Stimulated activated CD4-positive, alpha-beta T cell treated with anti-CD3 and anti-CD28 coated beads, Interleukin-2, amount 100 ng/mL, for 24 hours (primary cell): ENCODE results near the gene NAALADL1.
"Not testable (repeated sequence)": the region's sequence is repeated elsewhere in the genome, so short reads cannot be mapped to it uniquely, and the experiment has no call there.

Experiments
- DNase-seq, 2 donors: peaks; one replicate each; pipeline ENCODE4 v3.0.0-alpha.2; 2020

NAALADL1 gene

DNA sequence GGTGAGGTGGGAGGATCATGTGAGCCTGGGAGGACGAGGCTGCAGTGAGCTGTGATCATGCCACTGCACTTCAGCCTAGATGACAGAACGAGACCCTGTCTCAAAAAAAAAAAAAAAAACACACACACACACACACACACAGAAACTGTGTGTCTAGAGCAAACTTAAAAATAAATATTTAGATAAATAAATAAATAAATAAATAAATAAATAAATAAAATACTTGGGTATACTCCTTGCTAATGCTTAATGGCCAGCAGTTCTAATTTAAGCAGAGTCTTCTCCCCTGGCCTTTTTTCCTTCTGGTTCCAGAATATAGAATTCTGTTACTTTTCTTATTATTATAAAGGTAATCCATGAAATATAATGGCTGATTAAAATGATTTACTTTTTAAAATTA, 49.5 kb downstream of the NAALADL1 start:
- DNase-seq = no peak

GRCh38 chr11:65008016-65008415, 50.3 kb downstream of the NAALADL1 start:
- no peak for DNase-seq

- not testable (repeated sequence) for DNase-seq
These were observed 54.4 kb downstream of the NAALADL1 start for GRCh38 chr11:65003968-65004367.

GRCh38 chr11:65003282-65003681, 55.1 kb downstream of the NAALADL1 start:
- no peak for DNase-seq

DNA sequence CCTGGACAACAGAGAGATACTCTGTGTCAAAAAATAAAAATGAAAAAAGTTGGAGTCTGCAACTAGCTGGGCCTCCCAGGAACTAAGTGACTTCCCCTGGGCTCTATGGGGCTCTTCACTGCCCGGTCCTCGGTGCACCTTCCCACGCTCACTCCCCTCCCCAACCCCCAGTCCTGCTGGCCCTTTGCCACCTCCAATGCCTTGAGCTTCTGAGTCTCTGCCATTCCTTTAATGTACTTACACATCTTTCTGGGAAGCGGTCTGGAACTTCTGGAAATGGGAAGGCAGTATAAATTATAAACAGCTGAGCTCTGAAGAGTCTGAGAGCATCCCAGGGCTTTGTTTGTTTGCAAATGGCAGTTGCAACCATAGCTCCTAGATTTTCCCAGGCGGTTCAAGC, 55.6 kb downstream of the NAALADL1 start:
- DNase-seq = no peak

DNA sequence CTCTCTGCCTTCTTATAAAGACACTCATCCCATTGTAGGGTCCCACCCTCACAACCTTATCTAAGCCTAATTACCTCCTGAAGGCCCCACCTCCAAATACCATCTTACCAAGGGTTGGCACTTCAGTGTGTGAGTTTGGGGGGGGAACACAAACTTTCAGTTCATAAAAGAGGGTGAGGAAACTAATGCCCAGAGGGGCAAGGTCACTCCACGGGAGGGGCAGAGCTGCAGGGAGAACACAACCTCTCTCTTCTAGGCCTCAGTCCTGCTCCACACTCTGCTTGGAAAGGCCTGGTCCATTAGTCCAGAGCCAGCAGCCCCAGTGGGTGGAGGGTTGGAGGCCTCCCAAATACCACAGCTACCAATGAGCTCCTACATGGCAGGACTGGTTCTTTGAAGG, 58.9 kb downstream of the NAALADL1 start:
- no peak for DNase-seq

GRCh38 chr11:64998690-64999431, 59.5 kb downstream of the NAALADL1 start:
- DNase-seq = no peak

DNA sequence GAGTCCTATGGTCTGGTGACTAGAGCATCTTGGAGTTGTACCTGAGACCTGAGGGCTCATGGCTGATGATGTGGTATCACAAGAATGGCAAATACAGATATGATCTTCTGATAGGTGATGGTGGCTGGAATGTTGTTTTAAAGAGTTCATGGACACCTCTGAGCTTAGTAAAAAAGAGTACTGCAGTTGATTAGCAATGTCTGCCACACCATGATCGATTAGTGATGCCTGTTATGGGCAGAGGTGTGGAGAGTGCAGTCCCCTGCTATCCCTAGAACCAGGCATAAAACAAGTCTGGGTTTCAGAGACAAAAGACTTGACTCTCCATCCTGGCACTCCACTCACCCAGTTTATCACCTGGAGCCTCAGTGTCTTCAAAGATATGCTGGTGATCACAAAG, 60.2 kb downstream of the NAALADL1 start:
- no peak for DNase-seq

DNA sequence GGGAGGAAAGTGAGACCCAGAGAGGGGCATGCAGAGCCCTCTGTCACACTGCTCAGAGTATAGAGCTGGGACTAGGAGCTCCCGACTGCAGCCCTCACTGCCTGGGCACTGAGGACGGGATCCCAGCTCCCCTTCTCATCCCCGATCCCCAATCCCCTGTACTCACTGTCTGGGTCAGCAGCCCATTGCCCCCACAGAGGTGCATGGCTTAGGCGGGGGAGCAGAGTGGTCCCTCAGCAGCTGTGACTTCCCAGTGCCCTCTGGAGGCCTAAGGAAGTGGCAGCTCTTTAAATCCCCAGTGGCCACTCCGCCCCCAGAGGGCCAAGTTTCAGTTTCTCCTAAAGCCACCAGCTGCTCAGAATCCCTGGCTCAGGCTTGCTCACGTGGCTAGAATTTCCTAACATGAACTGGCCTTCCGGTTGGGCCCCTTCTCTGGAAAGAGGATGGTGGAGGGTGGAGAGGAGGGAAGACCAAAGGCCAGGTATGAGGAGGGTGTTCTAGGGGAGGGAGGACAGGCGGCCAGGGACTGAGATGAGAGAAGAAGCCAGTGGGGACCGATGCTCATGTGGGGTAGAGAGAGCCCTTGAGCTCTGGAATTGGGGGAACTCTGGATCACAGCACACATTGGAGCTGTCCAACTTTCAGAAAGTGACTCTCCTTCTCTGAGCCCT, 61.5 kb downstream of the NAALADL1 start, which contains the start of gene BATF2:
Gene BATF2 (minus strand): TSS at position 262 of the 671 bp plus-strand sequence. CDS start 57 bp downstream, at position 205.
- DNase-seq = no peak

GRCh38 chr11:64996327-64996709, 62.0 kb downstream of the NAALADL1 start:
- DNase-seq = no peak
